HT-29 (cell line): ENCODE data around the gene KCTD20. TPM values are rescaled to one million over a fixed set of nuclear protein-coding genes. Genes with fewer than 3 reads are reported as not detected.

Experiments
- DNase-seq: peaks from one replicate; pipeline ENCODE4 v3.0.0-alpha.2; 2015; ENCODE audit warnings: low spot score
- total RNA-seq: library from RNA; depleted of rRNA; stranded (reverse); fragments of >200 nt; shearing (Covaris generic); gene quantifications from 2 replicates; pipeline ENCODE4 v1.2.3, GENCODE V29; 2014

KCTD20 gene
- total RNA-seq, 1 experiment from 2014 or later = 16.8 TPM

GRCh38 chr6:36492092-36492491 is 49.3 kb downstream of the KCTD20 start:
- no peak for DNase-seq

- no peak for DNase-seq
Measured at GRCh38 chr6:36492621-36493020, 49.8 kb downstream of the KCTD20 start.

- DNase-seq = no peak
Measured at GRCh38 chr6:36493319-36493718, 50.5 kb downstream of the KCTD20 start.

DNA sequence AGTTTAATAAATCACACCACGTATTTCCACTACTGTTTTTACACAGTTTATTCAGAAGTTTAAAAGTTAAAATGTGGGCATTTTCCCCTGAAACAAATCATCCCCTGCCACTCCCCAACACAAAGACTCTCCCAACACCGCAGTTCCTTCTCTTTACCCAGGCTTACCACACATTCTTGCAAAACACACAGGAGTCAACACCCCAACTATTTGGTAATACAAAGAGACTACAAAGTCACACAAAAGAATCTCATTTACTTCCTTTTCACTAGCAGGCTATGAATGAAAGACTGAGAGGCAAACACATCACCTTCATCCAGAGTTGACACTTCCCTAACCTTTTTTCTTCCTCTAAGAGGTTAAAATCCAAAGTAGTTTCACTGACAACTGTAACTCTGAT is 51.1 kb downstream of the KCTD20 start:
- no peak for DNase-seq

DNA sequence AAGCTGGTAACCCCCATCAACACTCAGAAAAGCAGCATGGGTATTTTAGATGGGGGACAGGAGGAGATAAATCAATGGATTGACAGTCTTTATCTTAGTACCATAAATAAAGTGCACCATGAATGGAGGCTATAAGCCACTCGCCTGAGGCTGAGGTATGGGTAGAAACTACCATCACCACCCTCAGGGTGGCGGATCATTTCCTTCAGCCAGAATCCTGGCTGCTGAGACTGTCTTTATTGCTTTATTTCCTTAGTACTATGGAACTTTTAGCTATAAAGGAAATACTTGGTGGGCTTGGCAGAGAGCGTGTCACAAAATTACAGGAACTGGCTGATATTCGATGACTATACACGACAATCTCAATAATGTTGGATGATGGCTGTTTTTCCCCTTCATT is 52.3 kb downstream of the KCTD20 start:
- no peak for DNase-seq

DNA sequence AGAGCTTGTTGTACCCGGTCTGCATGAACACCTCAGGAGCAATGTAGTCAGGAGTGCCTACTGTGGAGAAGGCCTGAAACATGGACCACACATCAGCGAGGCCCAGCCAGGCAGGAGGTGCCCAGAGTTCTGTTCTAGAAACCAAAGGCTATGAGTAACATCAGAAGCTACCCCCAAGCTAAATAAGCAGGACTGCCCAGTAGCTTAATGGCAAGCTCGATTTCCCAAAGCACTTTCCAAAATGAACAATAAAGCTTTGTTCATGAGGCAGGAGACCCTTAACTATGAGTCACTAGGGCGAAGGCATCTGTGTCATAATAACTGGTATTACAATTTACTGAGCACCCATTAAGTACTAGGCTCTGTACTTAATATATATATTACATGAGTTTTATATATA is 57.1 kb downstream of the KCTD20 start:
- no peak for DNase-seq

- DNase-seq = no peak
Measured at GRCh38 chr6:36501686-36502085, 58.9 kb downstream of the KCTD20 start.

GRCh38 chr6:36504181-36504580 is 61.4 kb downstream of the KCTD20 start:
- DNase-seq = no peak

DNA sequence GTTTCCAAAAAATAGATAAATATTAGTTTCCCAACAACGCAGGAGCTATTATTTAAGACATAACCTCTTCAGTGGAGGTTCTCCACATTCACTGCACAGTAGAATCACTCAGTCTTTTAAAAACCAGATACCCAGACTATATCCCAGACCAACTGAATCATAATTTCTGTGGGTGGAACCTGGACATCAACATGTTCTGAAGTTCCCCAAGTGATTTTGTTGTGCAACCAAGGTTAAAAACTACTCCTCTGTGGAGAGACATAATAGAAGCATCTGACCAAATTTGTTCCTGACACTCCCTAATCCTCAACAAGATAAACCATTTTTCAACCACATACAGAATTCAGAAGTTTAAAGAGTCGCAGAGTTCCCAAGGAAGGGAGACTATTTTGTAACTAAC is 62.2 kb downstream of the KCTD20 start:
- DNase-seq = no peak

GRCh38 chr6:36505744-36506534 is 63.1 kb downstream of the KCTD20 start:
- DNase-seq = no peak

GRCh38 chr6:36506611-36507010 is 63.8 kb downstream of the KCTD20 start:
- DNase-seq = no peak

DNA sequence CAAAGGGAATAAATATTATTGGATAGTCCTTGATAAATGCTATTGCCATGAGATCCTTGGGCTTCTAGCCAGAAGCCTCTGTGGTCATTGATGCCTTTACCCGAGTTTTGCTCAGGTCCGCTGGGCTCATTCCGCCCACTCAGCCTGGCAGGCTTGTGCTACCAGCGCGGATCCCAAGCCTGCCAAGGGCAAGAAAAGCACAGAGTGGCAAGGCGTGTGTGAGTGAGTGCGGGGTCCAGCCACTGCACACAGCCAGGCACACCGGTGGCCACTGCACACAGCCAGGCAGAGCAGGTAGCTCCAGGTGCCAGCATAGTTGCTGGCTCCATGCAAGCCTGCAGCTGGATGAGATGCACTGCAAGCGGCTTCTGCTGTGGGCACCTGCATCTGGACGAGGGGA is 65.7 kb downstream of the KCTD20 start:
- no peak for DNase-seq

- DNase-seq = no peak
Measured at GRCh38 chr6:36510365-36510764, 67.6 kb downstream of the KCTD20 start.

DNA sequence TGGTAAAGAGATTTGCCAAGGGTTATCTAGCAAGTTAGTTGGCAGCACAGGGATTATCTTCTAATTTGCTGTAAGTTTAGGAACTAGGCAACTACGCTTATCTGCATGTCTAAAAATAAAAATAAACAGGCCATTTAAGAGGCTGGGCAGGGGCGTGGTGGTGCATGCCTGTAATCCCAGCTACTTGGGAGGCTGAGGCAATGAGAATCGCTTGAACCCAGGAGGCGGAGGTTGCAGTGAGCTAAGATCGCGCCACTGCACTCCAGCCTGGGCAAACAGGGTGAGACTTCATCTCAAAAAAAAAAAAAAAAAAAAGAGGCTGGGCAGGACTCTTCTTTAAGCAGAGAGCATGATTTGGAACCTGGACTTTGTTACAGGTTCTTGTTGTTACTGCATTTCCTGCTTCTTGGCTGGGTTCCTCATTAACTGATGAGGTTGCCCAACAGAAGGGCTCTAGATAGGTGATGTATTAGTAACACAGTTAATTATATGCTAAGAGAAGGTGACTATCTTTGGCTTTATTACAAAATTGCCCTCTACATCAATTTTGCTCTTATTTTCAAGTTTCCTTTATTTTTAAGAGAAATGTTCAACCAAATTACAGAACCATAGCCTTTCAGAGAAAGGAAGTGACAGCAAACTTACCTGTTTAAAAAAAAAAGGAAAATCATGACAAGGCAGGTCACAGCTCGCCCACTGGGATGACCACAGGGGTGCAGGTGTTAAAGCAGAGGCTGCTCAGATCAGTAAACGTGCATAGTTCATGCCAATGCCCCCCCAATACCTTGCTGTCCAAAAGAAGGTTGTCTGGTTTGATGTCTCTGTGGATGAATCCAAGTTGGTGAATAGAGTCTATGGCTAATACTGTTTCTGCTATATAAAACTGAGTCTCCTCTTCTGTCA is 72.0 kb downstream of the KCTD20 start:
- no peak for DNase-seq

DNA sequence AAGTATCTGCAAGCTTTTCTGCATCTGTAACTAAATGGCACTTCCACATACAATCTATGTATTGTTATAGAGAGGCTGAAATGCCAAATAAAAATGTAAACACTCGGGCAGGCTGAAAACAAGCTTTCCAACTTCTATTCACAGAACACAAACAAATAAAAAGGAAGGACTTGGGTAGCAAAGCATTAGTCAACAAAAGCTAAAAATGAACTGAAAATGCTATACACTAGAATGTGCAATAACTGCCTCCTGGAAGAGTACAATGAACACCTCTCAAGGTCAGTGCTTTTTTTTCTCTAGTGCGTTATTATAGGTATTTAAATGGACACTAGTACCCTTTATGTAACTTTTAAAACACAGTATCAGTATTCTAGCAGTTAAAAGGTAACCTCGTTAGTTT is 73.0 kb downstream of the KCTD20 start:
- no peak for DNase-seq

DNA sequence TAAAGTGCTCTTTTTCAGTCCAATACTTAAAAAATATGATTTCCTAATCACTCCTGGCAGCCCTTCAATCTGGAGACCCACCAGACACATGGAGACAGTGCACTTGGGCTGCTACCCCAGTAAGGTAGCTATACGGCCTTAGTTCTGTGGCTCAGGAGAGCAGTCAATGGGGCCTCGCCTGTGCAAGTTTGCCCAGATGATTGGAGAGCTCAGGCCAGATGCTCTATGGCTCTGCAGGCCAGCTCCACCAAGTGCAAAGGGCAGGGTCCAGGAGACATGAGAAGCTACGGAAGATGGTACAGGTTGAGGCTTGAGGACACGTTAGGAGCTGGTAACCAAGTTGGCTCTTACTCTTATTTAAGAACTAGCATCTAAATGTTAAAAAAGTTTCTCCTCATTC is 73.8 kb downstream of the KCTD20 start:
- no peak for DNase-seq

GRCh38 chr6:36516988-36517387 is 74.2 kb downstream of the KCTD20 start:
- DNase-seq = no peak

DNA sequence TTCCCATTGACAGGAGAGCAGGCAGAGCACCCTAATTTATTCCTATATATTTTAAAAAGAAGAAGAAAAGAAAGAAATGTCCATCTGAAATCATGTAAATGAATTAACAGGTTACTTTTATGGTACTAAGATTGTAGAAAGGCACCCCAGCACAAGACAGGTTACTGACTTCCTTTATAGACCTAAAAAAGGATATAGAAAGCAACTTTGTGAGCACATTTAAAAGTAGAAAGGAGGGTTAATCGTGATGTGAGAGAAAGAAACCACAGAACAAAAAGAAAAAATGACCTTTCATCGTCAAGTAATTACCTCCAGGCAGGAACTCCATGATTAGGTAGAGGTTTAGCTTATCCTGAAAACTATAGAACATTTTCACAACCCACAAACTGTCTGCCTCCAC is 74.6 kb downstream of the KCTD20 start:
- DNase-seq = no peak

DNA sequence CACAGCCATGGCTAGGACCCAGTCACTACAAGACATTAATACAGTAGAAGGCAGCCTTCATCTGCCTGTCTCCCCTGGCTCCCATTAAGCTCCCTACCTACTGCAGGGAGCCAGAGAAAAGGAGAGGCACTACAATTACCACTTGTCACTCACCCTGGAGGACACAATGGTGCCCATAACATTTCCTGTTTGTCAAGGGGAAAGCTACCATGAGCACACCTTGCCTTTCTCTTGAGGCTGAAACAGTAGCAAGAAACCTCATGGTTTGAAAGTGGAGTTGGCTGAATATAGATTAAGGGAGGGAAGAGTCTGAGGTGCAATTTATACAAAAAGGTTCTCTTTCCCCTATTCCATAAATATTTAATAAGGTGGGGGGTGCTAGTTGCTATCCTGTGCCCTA is 76.6 kb downstream of the KCTD20 start:
- DNase-seq = no peak

GRCh38 chr6:36523451-36523850 is 80.7 kb downstream of the KCTD20 start:
- no peak for DNase-seq

DNA sequence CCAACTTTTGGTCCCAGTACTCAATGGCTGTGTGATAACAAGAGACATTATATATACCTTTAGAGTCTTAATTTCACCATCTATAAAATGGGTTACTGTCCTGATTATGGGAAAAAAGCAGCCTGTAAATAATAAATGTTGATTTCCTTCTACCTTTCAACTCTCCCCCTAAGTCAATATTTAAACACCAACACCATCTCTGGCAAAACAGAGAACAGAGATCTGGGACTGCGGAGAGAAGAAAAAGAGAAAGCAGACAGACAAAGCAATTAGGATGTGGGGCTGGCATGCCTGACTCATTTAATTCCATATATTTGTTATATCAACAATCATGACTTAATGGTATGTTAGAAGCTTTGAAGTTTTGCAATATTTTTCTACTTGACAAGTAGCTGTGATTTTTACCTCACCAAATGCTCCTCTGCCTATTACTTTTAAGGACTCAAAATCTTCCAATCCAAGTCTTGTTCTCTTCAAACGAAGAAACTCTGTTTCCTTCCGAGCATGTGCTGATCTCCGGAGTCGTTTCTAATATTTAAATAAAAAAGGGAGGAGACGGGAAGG is 81.2 kb downstream of the KCTD20 start:
- DNase-seq = no peak

GRCh38 chr6:36524871-36525270 is 82.1 kb downstream of the KCTD20 start:
- no peak for DNase-seq

GRCh38 chr6:36525346-36525745 is 82.5 kb downstream of the KCTD20 start:
- DNase-seq = no peak
